HepG2 (cell line): ENCODE results near the gene TOR2A. TPM values are rescaled to one million over a fixed set of nuclear protein-coding genes. Genes with fewer than 3 reads are reported as not detected.

ENCODE experiments used
- ATAC-seq: fragments of 200-7000 bp; cut with Tn5 transposase; 3 replicates; pipeline ENCODE4 v1.9.1; 2020; ENCODE audit warnings: mild to moderate bottlenecking, moderate library complexity
- BruUV-seq: library from RNA; stranded (reverse); fragments of 400-500 nt; replicated peaks from 2 replicates; lab custom pipeline; 2021; lab: Mats Ljungman, UMichigan
- CTCF ChIA-PET: fragments of 300-600 bp; formaldehyde crosslinking; extraction: SDS; loops from one replicate; lab custom pipeline; 2021; ENCODE audit warnings: low total read pairs, inconsistent platforms, low intra/inter-chr PET ratio; lab: Yijun Ruan, JAX
- POLR2A ChIA-PET: fragments of 350-600 bp; sonication (Branson Sonifier 250); formaldehyde crosslinking; loops from one replicate; lab custom pipeline; 2020; ENCODE audit warnings: antibody characterized with exemption, inconsistent platforms; lab: Yijun Ruan, JAX
- DNase-seq: peaks from one replicate; pipeline ENCODE4 v3.0.0-alpha.2; 2015; ENCODE audit warnings: low spot score
- FAIRE-seq: peaks from 3 replicates; lab custom pipeline; 2011; peaks lifted over from hg19 to GRCh38; lab: Jason Lieb, UNC
- H2AFZ ChIP-seq: one replicate; pipeline ENCODE4 v1.6.1; 2011; ENCODE audit warnings: low read length, inconsistent platforms
- H3K27ac ChIP-seq: fragments of 300-600 bp; 3 replicates; pipeline ENCODE4 v1.8.0; 2011; ENCODE audit warnings: mixed run types, mild to moderate bottlenecking, mixed read lengths, low read length, inconsistent platforms; ENCODE audit not compliant: insufficient read depth; ENCODE audit errors: extremely low read length
- H3K27me3 ChIP-seq, 2 experiments: fragments of 200-600 bp in 1 of 2; 2 replicates in 1 of 2; 3 replicates in 1 of 2; pipeline versions ENCODE4 v1.6.0 to v1.8.0; 2011; ENCODE audit warnings: low read length in 2 of 2, mild to moderate bottlenecking in 2 of 2, moderate library complexity in 2 of 2, inconsistent platforms in 1 of 2; ENCODE audit not compliant: insufficient read depth in 2 of 2, control insufficient read depth in 1 of 2
- H3K36me3 ChIP-seq, 2 experiments: fragments of 200-600 bp in 1 of 2; replicated peaks in 1 of 2; 2 replicates in 1 of 2; 3 replicates in 1 of 2; pipeline versions ENCODE4 v1.5.1 to v1.8.0; 2011; ENCODE audit warnings: low read length in 2 of 2, inconsistent platforms in 1 of 2; ENCODE audit not compliant: insufficient read depth in 2 of 2, control insufficient read depth in 1 of 2
- H3K4me1 ChIP-seq: 2 replicates; pipeline ENCODE4 v1.5.1; 2012; ENCODE audit warnings: low read length, inconsistent platforms; ENCODE audit not compliant: insufficient read depth
- H3K4me2 ChIP-seq: 2 replicates; pipeline ENCODE4 v1.6.0; 2011; ENCODE audit warnings: low read depth, low read length, inconsistent platforms
- H3K4me3 ChIP-seq, 3 experiments: fragments of 200-600 bp in 1 of 3; sonication (generic), shearing (Covaris generic) in 1 of 3; replicated peaks in 1 of 3; 2 replicates each; pipeline ENCODE4 v1.5.1; 2011 to 2016; ENCODE audit warnings: low read length in 3 of 3, inconsistent platforms in 2 of 3, low read depth in 2 of 3, mild to moderate bottlenecking in 2 of 3, control low read depth in 1 of 3, mixed read lengths in 1 of 3; ENCODE audit not compliant: insufficient read depth in 1 of 3
- H3K79me2 ChIP-seq: one replicate; pipeline ENCODE4 v1.6.1; 2011; ENCODE audit warnings: low read length, inconsistent platforms; ENCODE audit not compliant: insufficient read depth
- H3K9ac ChIP-seq: 2 replicates; pipeline ENCODE4 v1.6.0; 2011; ENCODE audit warnings: mild to moderate bottlenecking, low read depth, low read length, inconsistent platforms; ENCODE audit not compliant: insufficient read depth
- H3K9me3 ChIP-seq: 2 replicates; pipeline ENCODE4 v1.5.1; 2012; ENCODE audit warnings: mild to moderate bottlenecking, low read length
- H4K20me1 ChIP-seq: 2 replicates; pipeline ENCODE4 v1.6.0; 2011; ENCODE audit warnings: inconsistent platforms, mild to moderate bottlenecking, low read length, moderate library complexity; ENCODE audit not compliant: insufficient read depth
- HDAC2 ChIP-seq: sonication (generic); formaldehyde crosslinking; IDR thresholded peaks from 2 replicates; pipeline ENCODE4 v1.4.0; 2020; ENCODE audit warnings: missing genetic modification reagents
- LRRFIP1 ChIP-seq: sonication (generic); formaldehyde crosslinking; conservative IDR thresholded peaks from 2 replicates; pipeline ENCODE4 v1.4.0; 2020; ENCODE audit warnings: missing genetic modification reagents
- MAFF ChIP-seq: IDR thresholded peaks from 2 replicates; pipeline ENCODE4 v1.6.1; 2011; ENCODE audit warnings: low read depth, low read length, improper control_type of control experiment
- MAFK ChIP-seq, 2 experiments: IDR thresholded peaks in 1 of 2; conservative IDR thresholded peaks in 1 of 2; 2 replicates each; pipeline ENCODE4 v1.6.1; 2011; ENCODE audit warnings: improper control_type of control experiment in 2 of 2, low read length in 2 of 2
- PREB ChIP-seq: sonication (generic); formaldehyde crosslinking; IDR thresholded peaks from 2 replicates; pipeline ENCODE4 v1.4.0; 2020; ENCODE audit warnings: missing genetic modification reagents
- PRPF4 ChIP-seq: fragments of 200-400 bp; formaldehyde crosslinking; IDR thresholded peaks from 2 replicates; pipeline ENCODE4 v1.6.1; 2016; ENCODE audit warnings: low read length, low read depth; ENCODE audit not compliant: poor library complexity, severe bottlenecking
- RCOR2 ChIP-seq: IDR thresholded peaks from 2 replicates; pipeline ENCODE4 v1.6.1; 2016; ENCODE audit warnings: missing biosample characterization, missing genetic modification reagents
- RERE ChIP-seq: IDR thresholded peaks from 2 replicates; pipeline ENCODE4 v1.6.1; 2016; ENCODE audit warnings: low read depth, missing genetic modification reagents, missing compliant biosample characterization
- SNAPC5 ChIP-seq: sonication (generic); formaldehyde crosslinking; IDR thresholded peaks from 2 replicates; pipeline ENCODE4 v1.8.1; 2023; ENCODE audit warnings: mild to moderate bottlenecking, missing genetic modification reagents, borderline replicate concordance
- ZFP90 ChIP-seq: sonication (generic); formaldehyde crosslinking; IDR thresholded peaks from 2 replicates; pipeline ENCODE4 v1.8.0; 2022; ENCODE audit warnings: missing genetic modification reagents, mild to moderate bottlenecking, inconsistent platforms, borderline replicate concordance
- ZMYM4 ChIP-seq: sonication (generic); formaldehyde crosslinking; IDR thresholded peaks from 2 replicates; pipeline ENCODE4 v1.8.1; 2023; ENCODE audit warnings: mild to moderate bottlenecking, missing genetic modification reagents
- ZNF576 ChIP-seq: sonication (generic); formaldehyde crosslinking; IDR thresholded peaks from 2 replicates; pipeline ENCODE4 v1.4.0; 2020; ENCODE audit warnings: mild to moderate bottlenecking, missing genetic modification reagents
- ZNF878 ChIP-seq: sonication (generic); formaldehyde crosslinking; IDR thresholded peaks from 2 replicates; pipeline ENCODE4 v1.8.1; 2023; ENCODE audit warnings: mild to moderate bottlenecking, missing genetic modification reagents, moderate library complexity
- WGBS: methylation state at CpG from one replicate; pipeline ENCODE4 v1.1.6; 2017; ENCODE audit warnings: low lambda C conversion rate; 5-methylcytosine and 5-hydroxymethylcytosine counted together
- in situ Hi-C: cut with HindIII; loops from 2 replicates; pipeline ENCODE4 v1.10.0; 2017; ENCODE audit warnings: low pct_unique_long_range_greater_than_20kb; ENCODE audit not compliant: extremely low pct_ligation_motif_present
- intact Hi-C: fragments of 100-400 bp; cut with micrococcal nuclease; formaldehyde crosslinking; loops from one replicate; pipeline ENCODE4 v1.10.0; 2022; ENCODE audit not compliant: unreplicated experiment
- polyA plus RNA-seq, 8 experiments: library from polyadenylated mRNA; depleted of rRNA in 3 of 8; stranded (reverse) in 7 of 8; unstranded in 1 of 8; fragments of >200 nt; fragmentation: Illumina TruSeq in 4 of 8; extraction: Trizol in 4 of 8; gene quantifications; 2 replicates each; pipeline versions ENCODE4 v1.2.1 to v1.2.3, GENCODE V29; 2011 to 2016; ENCODE audit warnings: low read depth in 4 of 8, missing spikeins in 1 of 8, mixed read lengths in 1 of 8; ENCODE audit not compliant: insufficient read depth in 1 of 8
- total RNA-seq, 5 experiments: library from RNA; depleted of rRNA; stranded (reverse); fragments of >200 nt; fragmentation: Illumina TruSeq; extraction: Trizol; gene quantifications; 2 replicates each; pipeline ENCODE4 v1.2.3, GENCODE V29; 2016; ENCODE audit warnings: low read depth in 1 of 5

Gene TOR2A
- total and polyA plus RNA-seq, 2 of the 13 experiments (the other 11 are each of a cell fraction or from before 2014, with no cell fraction given), result 3.5 to 7.2 TPM

- in situ Hi-C loops, result no loop called here
- Histone ChIP-seq H3K79me2 (no peaks in the 10 kb centered on the region), H3K27me3 (no peaks in the 10 kb centered on the region), H3K9me3 (no peaks in the 10 kb centered on the region), H2AFZ (no peak overlapping the region), H3K27ac (no peak overlapping the region), H3K4me2 (no peak overlapping the region), H4K20me1 (no peaks in the 10 kb centered on the region), H3K9ac (no peak overlapping the region), H3K36me3 (no peaks in the 10 kb centered on the region), H3K4me1 (peaks cover 15% of the 10 kb centered on the region), H3K4me3 (no peak overlapping the region)
- TF ChIP-seq ZNF878 (CRISPR knock-in tag) (no peak), PRPF4 (no peak), HDAC2 (no peak), LRRFIP1 (CRISPR knock-in tag) (no peak), MAFK (conservative IDR thresholded peaks at IDR 0.05 in 1 of 2, IDR thresholded peaks at IDR 0.05 in 1 of 2; ENCODE audit: low read length in 2 of 2) (peak; percentile 70 to 89), ZNF576 (CRISPR knock-in tag) (no peak), RERE (CRISPR knock-in tag) (no peak), ZMYM4 (CRISPR knock-in tag) (no peak), ZFP90 (CRISPR knock-in tag) (no peak), PREB (CRISPR knock-in tag) (no peak), MAFF (peak; percentile 78), SNAPC5 (CRISPR knock-in tag) (no peak), RCOR2 (CRISPR knock-in tag) (no peak)
- POLR2A ChIA-PET, result no interaction called here
- no TSS peak for BruUV-seq
- CTCF ChIA-PET, result no interaction called here
- no peak for ATAC-seq
- DNase-seq, result no peak
- FAIRE-seq, result no peak
- intact Hi-C loops, result no loop called here
- 79% methylated on average over 12 of the region's 13 CpGs for WGBS
Measured at GRCh38 chr9:127689329-127690000, 45.6 kb downstream of the TOR2A start.
